ENCODE data around the gene CCL3.
A peak's percentile ranks its signal among the peaks of the same experiment; 100 is the strongest.
"Not testable (repeated sequence)": the region's sequence is repeated elsewhere in the genome, so short reads cannot be mapped to it uniquely, and the experiment has no call there.

The CCL3 gene

GRCh38 chr17:36089888-36090836 lies at the start of gene CCL3:
Gene CCL3, minus strand, starts transcription at chr17:36090143. Its CDS starts 85 bp downstream, at chr17:36090058.
- DNase-seq (ENCODE audit: low read depth) = peak; percentile 10

DNA sequence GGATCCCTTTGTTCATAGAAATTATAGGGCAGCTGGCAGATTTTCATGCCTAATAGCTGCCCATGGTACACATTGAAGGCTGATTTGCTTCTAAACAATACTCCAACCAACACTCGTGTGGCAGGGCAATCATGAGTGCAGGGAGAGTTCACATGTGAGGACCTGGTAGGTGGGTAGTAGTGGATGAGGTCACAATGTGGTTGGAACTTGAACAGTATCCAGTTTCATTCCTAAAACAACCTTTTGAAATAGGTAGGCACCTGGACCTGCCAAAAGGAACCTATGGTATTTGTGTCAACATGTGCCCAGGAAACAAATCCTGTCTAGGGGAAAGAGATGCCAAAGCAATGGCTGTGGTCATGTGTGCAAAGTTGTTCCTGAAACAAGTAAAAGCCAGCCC lies 46.5 kb upstream of the CCL3 start:
- no peak for DNase-seq (ENCODE audit: low read depth)

GRCh38 chr17:36136036-36136435 lies 46.1 kb upstream of the CCL3 start:
- no peak for DNase-seq (ENCODE audit: low read depth)

DNA sequence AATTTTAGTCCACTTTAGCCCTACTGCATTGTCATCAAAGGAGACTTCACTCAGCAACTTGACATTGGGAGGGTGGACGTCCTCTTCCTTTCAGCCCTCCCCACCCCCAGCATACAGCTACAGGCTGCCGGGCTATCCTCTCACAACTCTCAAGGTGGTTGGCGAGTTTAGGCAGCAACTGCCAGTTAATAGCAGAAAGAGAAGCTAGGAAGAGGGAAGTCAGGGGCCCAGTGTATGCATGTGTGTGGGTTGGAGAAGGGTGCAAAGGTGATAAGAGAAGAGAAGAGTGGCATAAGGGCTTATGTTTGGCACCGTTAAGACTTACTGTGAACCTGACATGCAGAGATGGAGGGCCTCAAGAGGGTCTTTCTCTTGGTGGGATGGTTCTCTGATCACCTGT lies 45.5 kb upstream of the CCL3 start:
- no peak for DNase-seq (ENCODE audit: low read depth)

- DNase-seq (ENCODE audit: low read depth) = no peak
These were observed 43.8 kb upstream of the CCL3 start for GRCh38 chr17:36133602-36134236.

GRCh38 chr17:36132421-36132831 lies 42.5 kb upstream of the CCL3 start:
- no peak for DNase-seq (ENCODE audit: low read depth)

- DNase-seq (ENCODE audit: low read depth) = no peak
These were observed 42.0 kb upstream of the CCL3 start for GRCh38 chr17:36131931-36132330.

GRCh38 chr17:36131421-36131820 lies 41.5 kb upstream of the CCL3 start:
- no peak for DNase-seq (ENCODE audit: low read depth)

DNA sequence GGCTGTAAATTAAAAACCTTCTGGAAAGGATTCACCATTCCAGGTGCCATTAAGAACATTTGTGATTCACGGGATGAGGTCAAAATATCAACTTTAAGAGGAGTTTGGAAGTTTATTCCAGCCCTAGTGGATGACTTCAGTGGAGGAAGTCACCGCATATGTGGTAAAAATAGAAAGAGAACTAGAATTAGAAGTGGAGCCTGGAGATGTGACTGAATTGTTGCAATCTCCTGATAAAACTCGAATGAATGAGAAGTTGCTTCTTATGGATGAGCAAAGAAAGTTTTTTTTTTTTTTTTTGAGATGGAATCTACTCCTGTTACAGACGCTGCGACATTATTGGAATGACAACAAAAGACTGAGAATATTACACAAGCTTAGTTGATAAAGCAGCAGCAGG lies 40.4 kb upstream of the CCL3 start:
- DNase-seq (ENCODE audit: low read depth) = no peak

- no peak for DNase-seq (ENCODE audit: low read depth)
These were observed 39.7 kb upstream of the CCL3 start for GRCh38 chr17:36129616-36130015.

GRCh38 chr17:36128411-36128978 lies 38.6 kb upstream of the CCL3 start:
- DNase-seq (ENCODE audit: low read depth) = no peak

DNA sequence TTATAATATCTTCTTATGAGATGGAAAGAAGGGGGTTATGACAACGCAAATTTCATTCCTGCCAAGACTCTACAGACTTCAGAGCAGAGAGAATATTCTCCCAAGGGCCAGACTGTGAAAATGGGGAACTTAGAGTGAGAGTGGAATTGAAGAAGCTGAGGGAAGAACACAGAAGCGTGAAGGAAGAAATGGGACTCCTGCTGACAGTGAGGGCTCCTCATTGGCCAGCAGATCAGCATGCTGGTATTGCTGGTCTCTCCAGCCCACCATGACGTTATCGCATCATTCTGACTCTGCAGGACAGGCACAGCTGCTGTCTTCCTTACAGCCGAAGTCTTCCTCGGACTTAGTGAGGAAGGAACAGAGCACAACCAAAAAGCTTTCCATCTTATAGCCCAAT lies 38.0 kb upstream of the CCL3 start:
- DNase-seq (ENCODE audit: low read depth) = no peak

DNA sequence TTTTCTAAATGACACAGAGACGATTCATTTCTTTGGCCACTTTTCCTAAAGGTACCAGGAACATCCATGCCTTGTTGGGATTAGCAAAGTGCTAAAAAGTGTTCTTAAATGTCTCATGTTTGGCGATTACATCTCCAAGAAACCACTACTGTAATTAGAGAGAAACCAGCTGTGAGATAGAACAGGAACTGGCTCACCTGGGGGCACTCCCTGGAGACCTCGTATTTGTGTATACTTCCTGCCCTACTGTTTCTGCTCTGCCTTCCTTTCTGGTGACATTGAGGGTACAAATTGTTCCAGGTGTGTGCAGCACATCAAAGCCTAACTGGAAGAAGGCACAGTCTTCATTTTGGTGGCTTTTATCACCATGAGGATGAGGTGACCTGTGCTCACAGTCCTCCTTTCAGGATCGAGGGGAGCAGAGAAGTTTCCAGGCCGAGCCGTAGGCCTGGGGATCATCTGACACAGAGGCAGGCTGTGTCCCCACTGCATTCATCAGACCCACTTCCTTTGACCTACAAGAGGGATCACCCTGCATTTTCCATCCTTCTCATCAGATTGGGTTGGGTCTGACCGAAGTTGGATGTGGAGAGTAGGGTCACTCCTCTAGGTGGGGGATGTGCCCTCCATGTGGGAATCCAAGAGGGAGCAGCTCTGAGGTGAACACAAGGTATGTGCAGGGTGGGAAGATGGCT lies 37.4 kb upstream of the CCL3 start:
- no peak for DNase-seq (ENCODE audit: low read depth)

GRCh38 chr17:36124879-36125824 lies 35.2 kb upstream of the CCL3 start:
- DNase-seq (ENCODE audit: low read depth) = no peak

DNA sequence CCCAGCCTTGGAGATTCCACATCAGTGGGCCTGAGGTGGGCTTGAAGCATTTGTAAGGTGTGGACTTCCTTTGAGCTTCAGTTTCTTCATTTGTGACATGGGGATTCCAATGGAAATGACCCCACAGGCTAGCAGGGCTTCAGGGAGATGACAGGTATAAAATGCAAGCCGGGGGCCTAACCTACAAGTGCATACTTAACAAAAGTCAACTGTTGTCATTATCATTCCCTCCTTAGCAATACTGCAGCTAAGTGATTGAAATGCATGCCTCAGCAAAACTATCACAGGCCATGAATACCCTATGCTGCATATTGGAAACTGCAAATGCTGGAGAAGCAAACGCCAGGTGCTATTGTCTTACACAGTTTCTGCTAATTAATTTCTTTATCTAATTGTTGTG lies 33.5 kb upstream of the CCL3 start:
- no peak for DNase-seq (ENCODE audit: low read depth)

- DNase-seq (ENCODE audit: low read depth) = not testable (repeated sequence)
These were observed 31.2 kb upstream of the CCL3 start for GRCh38 chr17:36121099-36121498.

- no peak for DNase-seq (ENCODE audit: low read depth)
These were observed 30.3 kb upstream of the CCL3 start for GRCh38 chr17:36120221-36120620.

DNA sequence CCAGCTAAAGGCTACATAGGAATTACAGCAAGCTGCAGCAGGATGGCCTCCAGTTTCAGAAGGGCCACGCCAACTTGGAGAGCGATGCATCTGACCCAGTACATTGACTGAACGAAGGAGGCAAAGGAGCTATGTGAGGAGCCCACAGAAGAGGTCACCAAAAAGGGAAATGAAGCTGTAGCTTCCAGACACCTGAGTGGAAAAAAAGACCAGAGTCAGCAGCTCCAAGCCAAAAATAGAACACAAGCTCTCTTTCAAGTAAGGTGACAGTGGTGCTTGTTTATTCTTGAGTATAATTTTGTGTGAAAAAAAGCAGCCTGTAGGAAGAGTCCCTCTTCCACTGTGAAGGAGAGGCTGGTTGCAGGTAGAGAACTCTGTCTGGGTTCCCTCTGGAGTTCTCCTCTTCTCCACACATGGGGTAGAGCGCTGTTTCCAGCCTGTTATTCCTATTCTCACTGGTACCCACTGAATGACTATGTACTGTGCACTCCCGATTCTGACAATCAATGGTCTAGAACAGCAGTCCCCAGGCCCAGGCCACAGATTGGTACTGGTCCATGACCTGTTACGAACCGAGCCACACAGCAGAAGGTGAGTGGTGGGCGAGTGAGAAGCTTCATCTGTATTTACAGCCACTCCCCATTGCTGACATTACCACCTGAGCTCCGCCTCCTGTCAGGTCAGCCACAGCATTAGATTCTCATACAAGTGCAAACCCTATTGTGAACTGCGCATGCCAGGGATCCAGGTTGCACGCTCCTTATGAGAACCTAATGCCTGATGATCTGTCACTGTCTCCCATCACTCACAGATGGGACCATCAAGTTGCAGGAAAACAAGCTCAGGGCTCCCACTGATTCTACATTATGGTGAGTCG lies 28.8 kb upstream of the CCL3 start:
- DNase-seq (ENCODE audit: low read depth) = no peak

DNA sequence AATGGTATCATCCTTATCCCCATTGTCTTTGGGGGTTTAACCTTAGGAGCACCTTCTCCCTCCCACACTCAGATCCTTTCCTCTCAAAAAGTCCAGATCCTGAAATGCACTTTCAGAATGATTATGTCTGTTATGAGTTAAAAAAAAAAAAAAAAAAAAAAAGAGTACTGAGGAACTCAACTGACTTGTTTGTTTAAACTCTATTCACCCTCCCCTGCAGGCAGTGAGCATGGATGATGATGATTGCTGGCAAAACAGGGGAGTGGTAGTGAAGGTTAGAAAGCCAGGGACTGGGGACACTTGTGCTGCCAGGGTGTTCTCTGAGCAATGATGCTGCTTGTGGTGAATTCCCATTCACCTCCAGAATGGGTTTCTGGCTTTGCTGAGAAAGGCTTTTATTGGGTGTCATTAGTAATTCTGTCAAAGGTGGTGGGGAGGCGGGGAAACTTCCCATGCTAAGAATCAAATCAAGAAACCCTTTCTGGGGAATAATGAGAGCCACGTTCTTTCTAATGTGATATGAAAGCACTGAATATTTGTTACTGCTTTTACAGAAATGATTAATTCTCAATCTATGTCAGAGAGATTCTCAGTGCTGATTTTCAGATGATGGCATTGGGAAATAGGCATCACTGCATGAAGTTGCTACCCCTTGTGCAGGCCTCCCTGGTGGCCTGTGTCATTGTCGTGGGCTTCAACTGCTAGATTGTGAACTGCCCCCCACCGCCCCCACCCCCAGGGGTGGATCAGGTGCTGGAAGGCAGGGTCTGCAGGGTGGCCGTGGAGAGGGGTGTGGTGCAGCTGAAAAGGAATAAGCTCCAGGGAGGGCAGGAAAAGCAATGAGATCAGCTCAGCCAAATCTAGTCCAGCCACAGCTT lies 27.8 kb upstream of the CCL3 start:
- DNase-seq (ENCODE audit: low read depth) = no peak
